HG03354 (cell line): Measurements from ENCODE around the gene OLFM2.
"Not testable (repeated sequence)": the region's sequence is repeated elsewhere in the genome, so short reads cannot be mapped to it uniquely, and the experiment has no call there.

Experiments
- ATAC-seq: cut with Tn5 transposase; IDR thresholded peaks from one replicate; pipeline ENCODE4 v1.9.1; 2021; ENCODE audit warnings: mild to moderate bottlenecking; ENCODE audit not compliant: unreplicated experiment, poor library complexity, severe bottlenecking

Gene OLFM2

GRCh38 chr19:9842834-9843625 lies 93.3 kb downstream of the OLFM2 start:
- no peak for ATAC-seq

- no peak for ATAC-seq
These were observed 96.9 kb downstream of the OLFM2 start for GRCh38 chr19:9839415-9839814.

- ATAC-seq, result no peak
These were observed 98.0 kb downstream of the OLFM2 start for GRCh38 chr19:9838324-9838723.

GRCh38 chr19:9836021-9836420 lies 100.3 kb downstream of the OLFM2 start:
- ATAC-seq, result no peak

- peak; percentile 23 for ATAC-seq
These were observed 100.8 kb downstream of the OLFM2 start for GRCh38 chr19:9835507-9835949.

GRCh38 chr19:9834726-9835506 lies 101.4 kb downstream of the OLFM2 start, which contains the start of gene PIN1:
TSS of gene PIN1 (plus strand) at chr19:9835318. CDS start at chr19:9835345, 27 bp downstream.
- peak; percentile 97 for ATAC-seq

GRCh38 chr19:9834307-9834725 lies 102.0 kb downstream of the OLFM2 start:
- ATAC-seq, result no peak

- no peak for ATAC-seq
These were observed 107.7 kb downstream of the OLFM2 start for GRCh38 chr19:9828551-9829063.

GRCh38 chr19:9827289-9828238 lies 108.8 kb downstream of the OLFM2 start, which contains the start of gene UBL5:
TSS of gene UBL5 (plus strand) at chr19:9827918. CDS start at chr19:9828338, 420 bp downstream.
- peak; percentile 92 for ATAC-seq

- ATAC-seq, result no peak
These were observed 112.5 kb downstream of the OLFM2 start for GRCh38 chr19:9823816-9824215.

GRCh38 chr19:9820034-9820433 lies 116.3 kb downstream of the OLFM2 start:
- ATAC-seq, result not testable (repeated sequence)

- no peak for ATAC-seq
These were observed 116.8 kb downstream of the OLFM2 start for GRCh38 chr19:9819596-9819909.

GRCh38 chr19:9818734-9819595 lies 117.3 kb downstream of the OLFM2 start, which contains the start of gene FBXL12:
TSS of gene FBXL12 (minus strand) at chr19:9819079. CDS start at chr19:9818813, 266 bp downstream.
- peak; percentile 88 for ATAC-seq

GRCh38 chr19:9818175-9818733 lies 118.1 kb downstream of the OLFM2 start:
- no peak for ATAC-seq

GRCh38 chr19:9811139-9811538 lies 125.2 kb downstream of the OLFM2 start:
- no peak for ATAC-seq

GRCh38 chr19:9808855-9809824 lies 127.2 kb downstream of the OLFM2 start:
- no peak for ATAC-seq

GRCh38 chr19:9806803-9807202 lies 129.5 kb downstream of the OLFM2 start:
- no peak for ATAC-seq
